PFSK-1 (cell line): ENCODE data around the gene EPDR1.

Experiments used
- FOXP2 ChIP-seq: optimal IDR thresholded peaks from 2 replicates; pipeline ENCODE3; 2011; ENCODE audit warnings: borderline replicate concordance, control low read depth, inconsistent platforms; ENCODE audit not compliant: insufficient read depth; ENCODE audit errors: extremely low read length, extremely low read depth
- POLR2AphosphoS5 ChIP-seq: IDR thresholded peaks from 2 replicates; pipeline ENCODE4 v1.6.1; 2012; ENCODE audit warnings: low read depth, mild to moderate bottlenecking, control low read depth, low read length, moderate library complexity
- REST ChIP-seq, 2 experiments: IDR thresholded peaks; 2 replicates each; pipeline versions ENCODE4 v1.6.1 to v1.8.0; 2011 to 2012; ENCODE audit warnings: low read depth in 2 of 2, low read length in 2 of 2, control low read depth in 1 of 2, inconsistent platforms in 1 of 2, mild to moderate bottlenecking in 1 of 2, moderate library complexity in 1 of 2; ENCODE audit not compliant: insufficient read depth in 1 of 2
- SIN3A ChIP-seq: IDR thresholded peaks from 2 replicates; pipeline ENCODE4 v1.6.1; 2012; ENCODE audit warnings: mild to moderate bottlenecking, low read length, moderate library complexity, borderline replicate concordance; ENCODE audit not compliant: insufficient read depth
- TAF1 ChIP-seq: IDR thresholded peaks from 2 replicates; pipeline ENCODE4 v1.6.1; 2012; ENCODE audit warnings: low read length, control low read depth, borderline replicate concordance; ENCODE audit not compliant: insufficient read depth

Gene EPDR1

GRCh38 chr7:37947941-37948210 is 27.4 kb downstream of the EPDR1 start:
- no peak for TF ChIP-seq TAF1
- no peak for TF ChIP-seq FOXP2
- no peak for TF ChIP-seq POLR2AphosphoS5
- no peak for TF ChIP-seq SIN3A
- no peak for TF ChIP-seq REST (IDR thresholded peaks at IDR 0.05; ENCODE audit: insufficient read depth in 1 of 2, low read depth in 2 of 2, low read length in 2 of 2)

GRCh38 chr7:37952240-37952639 is 31.8 kb downstream of the EPDR1 start:
- TF ChIP-seq FOXP2, result no peak
- no peak for TF ChIP-seq SIN3A
- TF ChIP-seq TAF1, result no peak
- TF ChIP-seq POLR2AphosphoS5, result no peak
- no peak for TF ChIP-seq REST (IDR thresholded peaks at IDR 0.05; ENCODE audit: insufficient read depth in 1 of 2, low read depth in 2 of 2, low read length in 2 of 2)

GRCh38 chr7:37956791-37957190 is 36.4 kb downstream of the EPDR1 start:
- no peak for TF ChIP-seq POLR2AphosphoS5
- no peak for TF ChIP-seq FOXP2
- TF ChIP-seq TAF1, result no peak
- no peak for TF ChIP-seq SIN3A
- TF ChIP-seq REST (IDR thresholded peaks at IDR 0.05; ENCODE audit: insufficient read depth in 1 of 2, low read depth in 2 of 2, low read length in 2 of 2), result no peak

GRCh38 chr7:37957221-37957970 is 37.0 kb downstream of the EPDR1 start:
- TF ChIP-seq SIN3A (no peak), REST (IDR thresholded peaks at IDR 0.05; ENCODE audit: insufficient read depth in 1 of 2, low read depth in 2 of 2, low read length in 2 of 2) (no peak), FOXP2 (no peak), TAF1 (no peak), POLR2AphosphoS5 (no peak)
